GM19043 (cell line): Measurements from ENCODE around the gene QSOX2.

Experiments
- ATAC-seq: cut with Tn5 transposase; IDR thresholded peaks from one replicate; pipeline ENCODE4 v1.9.1; 2021; ENCODE audit warnings: low read depth; ENCODE audit not compliant: unreplicated experiment

Gene QSOX2

GRCh38 chr9:136245219-136246150, at the start of gene QSOX2:
Gene QSOX2, minus strand, starts transcription at chr9:136245812. Its CDS starts 9 bp downstream, at chr9:136245803.
- peak; percentile 45 for ATAC-seq

GRCh38 chr9:136295055-136295454, 49.4 kb upstream of the QSOX2 start:
- no peak for ATAC-seq

GRCh38 chr9:136294437-136294836, 48.8 kb upstream of the QSOX2 start:
- ATAC-seq, result no peak

GRCh38 chr9:136293476-136294077, 48.0 kb upstream of the QSOX2 start:
- no peak for ATAC-seq

GRCh38 chr9:136292591-136293448, 47.2 kb upstream of the QSOX2 start:
- ATAC-seq, result no peak

- no peak for ATAC-seq
Measured at GRCh38 chr9:136292026-136292538, 46.5 kb upstream of the QSOX2 start.

GRCh38 chr9:136291306-136292025, 45.9 kb upstream of the QSOX2 start:
- no peak for ATAC-seq

GRCh38 chr9:136290508-136291000, 44.9 kb upstream of the QSOX2 start:
- ATAC-seq, result no peak

GRCh38 chr9:136289651-136290507, 44.3 kb upstream of the QSOX2 start:
- ATAC-seq, result no peak

GRCh38 chr9:136287960-136288753, 42.5 kb upstream of the QSOX2 start:
- ATAC-seq, result no peak

GRCh38 chr9:136286987-136287379, 41.4 kb upstream of the QSOX2 start:
- ATAC-seq, result no peak

- ATAC-seq, result no peak
Measured at GRCh38 chr9:136286359-136286986, 40.9 kb upstream of the QSOX2 start.

- no peak for ATAC-seq
Measured at GRCh38 chr9:136285501-136286358, 40.1 kb upstream of the QSOX2 start.

GRCh38 chr9:136284951-136285350, 39.3 kb upstream of the QSOX2 start:
- no peak for ATAC-seq

- ATAC-seq, result no peak
Measured at GRCh38 chr9:136284311-136284710, 38.7 kb upstream of the QSOX2 start.

GRCh38 chr9:136283291-136284235, 38.0 kb upstream of the QSOX2 start:
- ATAC-seq, result no peak
